Erythroblast (primary cell): ENCODE results near the gene RNF224.
A peak's percentile ranks its signal among the peaks of the same experiment; 100 is the strongest.

ENCODE experiments used
- DNase-seq, 2 experiments: peaks; one replicate each; lab custom pipeline; 2025; lab: John Stamatoyannopoulos, UW
- GATA1 ChIP-seq: IDR thresholded peaks from 2 replicates; pipeline ENCODE4 v1.6.1; 2011; ENCODE audit warnings: low read depth, mild to moderate bottlenecking, control low read depth, low read length, moderate library complexity
- POLR2A ChIP-seq: IDR thresholded peaks from 2 replicates; pipeline ENCODE4 v1.6.1; 2011; ENCODE audit warnings: mild to moderate bottlenecking, low read length

Gene RNF224

DNA sequence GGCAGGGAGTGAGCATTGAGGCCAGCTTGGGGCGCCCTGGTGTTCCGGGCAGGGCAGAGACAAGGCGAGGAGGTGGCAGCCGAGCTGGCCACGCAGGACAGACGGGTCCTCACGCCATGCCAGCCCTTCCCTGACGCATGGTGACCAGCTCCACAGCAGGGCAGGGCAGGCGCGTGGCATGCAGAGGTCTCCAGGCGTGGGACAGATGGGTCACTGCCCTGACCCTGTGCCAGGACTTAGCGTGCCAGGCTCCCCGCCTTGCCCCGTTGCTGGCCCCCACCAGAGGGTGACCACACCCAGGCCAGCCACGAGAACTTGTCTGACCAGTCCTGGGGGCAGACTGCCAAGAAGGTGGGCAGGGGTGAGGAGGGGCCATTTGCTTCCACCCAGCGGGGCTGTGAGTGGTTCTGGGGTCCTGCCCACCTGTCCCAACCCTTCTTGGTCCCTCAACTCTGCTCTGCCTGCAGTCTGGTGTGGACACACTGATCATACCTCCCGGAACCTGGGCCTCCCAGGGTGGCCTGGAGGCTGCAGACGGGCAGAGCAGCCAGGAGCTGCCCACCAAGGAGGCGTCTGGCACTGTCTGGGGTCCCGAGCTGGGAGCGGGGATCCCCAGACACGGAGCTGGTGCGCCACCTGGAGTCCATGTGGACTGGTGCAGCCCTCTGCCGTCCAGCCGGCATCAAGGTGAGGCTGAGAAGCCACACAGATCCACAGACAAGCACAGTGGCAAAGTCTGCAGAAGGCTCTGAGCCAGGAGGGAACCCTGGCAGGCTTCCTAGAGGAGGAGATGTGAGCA lies at the start of gene RNF224:
TSS of gene RNF224 (plus strand) at position 449 of the 799 bp plus-strand sequence. CDS start 834 bp downstream, outside the sequence.
- DNase-seq = peak; percentile 80 to 88
- TF ChIP-seq POLR2A = no peak
- no peak for TF ChIP-seq GATA1

DNA sequence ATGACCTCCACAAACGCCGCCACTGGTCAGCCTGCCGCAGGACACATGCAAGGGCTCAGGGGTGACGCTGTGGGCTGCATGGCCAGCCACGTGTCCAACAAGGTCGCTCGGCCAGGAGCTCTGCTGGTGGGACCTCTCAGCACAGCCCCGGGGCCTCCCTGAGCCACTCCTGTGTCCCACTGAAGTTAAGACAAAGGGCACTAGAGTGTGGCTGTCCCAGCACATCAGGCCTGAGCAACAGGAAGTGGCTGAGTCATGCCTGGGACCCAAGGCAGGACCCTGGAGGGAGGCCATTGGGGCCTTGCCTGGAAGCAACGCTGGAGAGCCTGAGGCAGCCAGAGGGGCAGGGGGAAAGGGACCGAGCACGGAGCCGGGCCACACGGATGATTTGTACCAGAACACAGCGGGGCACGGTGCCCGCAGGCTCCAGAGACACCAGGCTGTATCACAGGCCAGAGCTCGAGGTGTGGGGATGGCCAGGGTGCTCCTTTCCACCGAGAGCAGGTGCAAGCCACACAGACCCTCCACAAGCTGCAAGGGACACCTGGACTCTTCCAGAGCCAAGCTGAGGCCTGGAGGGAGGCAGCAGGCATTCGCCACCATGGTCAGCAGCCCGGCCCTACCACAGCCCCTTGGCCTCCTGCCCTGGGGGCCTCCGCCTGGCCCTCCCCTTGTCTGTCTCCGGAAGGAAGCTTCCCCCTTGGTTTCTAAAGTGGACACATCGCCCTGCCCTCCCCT lies 48.9 kb upstream of the RNF224 start:
- TF ChIP-seq POLR2A (no peak), GATA1 (no peak)
- no peak for DNase-seq

DNA sequence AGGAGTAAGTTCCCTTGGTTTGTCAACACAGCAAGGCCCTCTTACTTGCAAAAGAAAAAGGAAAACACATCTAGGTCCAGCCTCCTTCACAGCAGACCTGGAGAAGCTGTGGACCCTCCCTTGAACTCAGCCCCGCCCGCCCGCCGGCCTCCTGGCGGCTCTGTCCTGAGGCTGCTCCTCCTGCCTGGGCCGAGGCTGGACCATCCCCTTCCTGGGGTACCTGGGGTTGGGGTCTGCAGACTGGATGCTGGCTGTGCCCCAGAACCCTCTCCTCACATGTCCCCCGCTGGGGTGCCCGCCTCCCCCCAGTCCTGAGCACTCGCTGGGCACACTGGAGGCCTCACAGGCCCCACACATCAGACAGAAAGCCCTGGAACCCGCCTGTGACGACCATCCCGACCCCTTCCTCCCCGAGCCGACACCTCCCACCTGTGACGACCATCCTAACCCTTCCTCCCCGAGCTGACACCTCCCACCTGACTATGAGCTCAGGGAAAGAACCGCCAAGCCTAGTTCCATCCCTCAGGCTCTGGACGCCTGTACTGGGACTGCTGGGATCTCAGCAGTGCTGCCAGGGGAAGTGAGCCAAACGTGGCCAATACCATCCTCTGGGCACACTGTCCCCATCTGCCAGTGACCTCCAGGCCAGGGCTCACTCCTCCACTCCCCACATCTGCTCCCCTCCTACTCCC lies 48.2 kb upstream of the RNF224 start:
- TF ChIP-seq POLR2A = no peak
- TF ChIP-seq GATA1 = no peak

GRCh38 chr9:137179761-137180160 lies 47.5 kb upstream of the RNF224 start:
- DNase-seq = no peak
- TF ChIP-seq POLR2A (no peak), GATA1 (no peak)

More for the DNA sequence above, 48.2 kb upstream of the RNF224 start:
- DNase-seq = no peak

DNA sequence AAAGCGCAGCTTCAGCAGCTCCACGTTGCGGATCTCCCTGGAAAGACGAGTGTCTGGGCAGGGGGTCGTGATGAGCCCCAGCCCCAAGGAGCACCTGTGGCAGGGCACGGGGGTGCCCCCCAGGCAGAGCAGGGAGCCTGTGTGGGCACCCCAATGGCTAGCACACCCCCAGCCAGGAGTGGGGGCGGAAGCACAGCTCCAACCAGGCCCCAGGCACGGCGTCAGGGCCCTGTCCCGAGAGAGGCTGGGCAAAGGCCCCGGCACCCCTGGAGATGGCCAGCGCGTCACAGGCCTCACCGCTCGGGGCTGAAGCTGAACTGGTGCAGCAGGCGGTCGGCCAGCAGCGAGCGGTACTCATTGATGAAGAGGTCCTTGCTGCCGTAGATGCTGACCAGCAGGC lies 46.8 kb upstream of the RNF224 start:
- DNase-seq = no peak
- TF ChIP-seq POLR2A (no peak), GATA1 (no peak)

- no peak for DNase-seq
- TF ChIP-seq POLR2A = no peak
- no peak for TF ChIP-seq GATA1
Observed at GRCh38 chr9:137181680-137182079, 45.6 kb upstream of the RNF224 start.

DNA sequence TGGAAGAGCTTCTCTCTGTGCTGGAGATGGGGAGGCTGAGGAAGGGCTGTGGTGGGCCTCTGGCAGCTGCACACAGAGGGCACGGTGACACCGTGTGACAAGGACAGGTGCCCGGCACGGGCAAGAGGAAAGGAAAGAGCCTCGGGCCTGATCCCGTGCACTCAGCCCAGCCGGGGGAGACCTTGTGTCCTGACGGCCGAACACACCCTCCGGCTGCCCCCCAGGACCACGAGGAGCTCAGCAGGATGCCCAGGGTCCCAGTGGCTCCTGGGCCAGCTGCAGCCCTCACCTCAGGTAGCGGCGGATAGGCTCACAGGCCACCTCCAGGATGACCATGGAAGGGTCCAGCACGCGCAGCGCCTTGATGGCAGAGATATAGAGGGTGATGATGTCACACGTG lies 44.5 kb upstream of the RNF224 start:
- TF ChIP-seq GATA1 (no peak), POLR2A (no peak)
- DNase-seq = no peak

DNA sequence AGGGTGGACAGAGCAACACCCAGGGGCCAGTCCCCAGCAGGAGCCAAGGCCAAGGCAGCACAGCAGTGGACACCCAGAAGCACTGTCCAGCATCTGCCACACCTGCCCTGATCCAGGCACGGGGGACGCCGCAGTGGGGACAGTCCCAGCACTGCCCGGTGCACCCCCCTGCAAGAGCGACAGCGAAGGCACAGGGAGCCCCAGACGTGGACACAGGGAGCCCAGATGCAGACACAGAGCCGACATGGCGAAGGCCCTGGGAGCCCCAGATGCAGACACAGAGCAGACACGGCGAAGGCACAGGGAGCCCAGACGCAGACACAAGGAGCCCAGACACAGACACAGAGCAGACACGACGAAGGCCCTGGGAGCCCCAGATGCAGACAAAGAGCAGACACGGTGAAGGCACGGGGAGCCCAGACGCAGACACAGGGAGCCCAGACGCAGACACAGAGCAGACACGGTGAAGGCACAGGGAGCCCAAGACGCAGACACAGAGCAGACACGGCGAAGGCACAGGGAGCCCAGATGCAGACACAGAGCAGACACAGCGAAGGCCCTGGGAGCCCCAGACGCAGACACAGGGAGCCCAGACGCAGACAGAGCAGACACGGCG lies 43.2 kb upstream of the RNF224 start:
- no peak for DNase-seq
- no peak for TF ChIP-seq POLR2A
- TF ChIP-seq GATA1 = no peak

DNA sequence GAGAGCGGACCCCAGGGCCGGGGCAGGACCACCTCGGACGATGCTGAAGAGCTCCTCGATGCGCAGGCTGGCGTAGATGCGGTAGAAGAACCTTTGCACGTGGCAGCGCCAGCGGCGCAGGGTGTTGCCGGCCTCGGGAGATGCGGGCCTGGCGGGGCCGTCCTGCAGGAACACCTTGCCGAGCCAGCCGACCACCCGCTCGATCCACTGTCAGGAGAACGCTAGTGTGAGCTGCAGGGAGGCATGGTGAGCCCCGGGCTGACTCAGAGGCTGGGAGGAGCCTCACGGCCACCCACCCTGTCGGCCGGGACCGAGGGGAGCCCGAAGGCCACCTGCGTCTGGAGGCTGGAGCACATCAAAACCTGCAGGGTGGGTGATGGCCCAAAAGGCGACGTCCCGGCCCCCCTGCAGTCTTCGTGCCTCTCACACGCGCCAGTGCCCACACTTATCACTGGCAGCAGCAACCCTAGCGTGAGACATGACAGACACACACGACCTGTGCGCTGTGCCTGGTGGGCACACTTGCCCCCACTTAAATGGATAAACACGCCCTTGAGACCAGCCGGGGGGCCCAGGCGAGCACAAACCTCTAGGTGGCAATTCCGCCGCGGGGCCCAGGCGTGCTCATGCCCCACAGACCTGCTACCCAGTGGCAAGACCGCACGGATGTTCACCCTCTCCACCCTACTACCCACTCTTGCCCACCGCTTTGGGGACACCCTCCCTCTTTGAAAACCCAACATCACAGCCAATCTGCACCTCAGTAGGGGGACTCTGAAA lies 42.2 kb upstream of the RNF224 start:
- no peak for DNase-seq
- TF ChIP-seq GATA1 = no peak
- no peak for TF ChIP-seq POLR2A

- no peak for TF ChIP-seq GATA1
- no peak for TF ChIP-seq POLR2A
- DNase-seq = no peak
Observed at GRCh38 chr9:137185921-137186320, 41.4 kb upstream of the RNF224 start.

DNA sequence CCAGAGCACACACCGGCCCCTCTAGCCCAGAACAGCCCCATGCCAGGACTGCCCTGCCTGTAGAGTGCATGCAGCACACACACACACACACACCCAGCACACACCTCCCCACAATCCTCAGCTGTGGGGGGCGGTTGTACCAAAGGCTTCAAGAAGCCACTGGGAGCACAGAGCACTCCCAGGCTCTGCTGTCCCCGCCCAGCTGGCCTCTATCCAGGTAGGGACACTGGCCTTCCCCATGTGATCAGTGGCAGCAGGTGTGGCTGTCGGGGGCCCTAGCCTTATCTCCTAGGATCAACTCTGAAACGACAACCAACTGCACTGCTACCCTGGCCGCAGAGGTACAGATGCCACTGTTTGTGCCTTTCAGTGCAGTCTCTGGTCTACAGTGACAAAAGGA lies 40.9 kb upstream of the RNF224 start:
- DNase-seq = peak; percentile 40 to 47
- no peak for TF ChIP-seq POLR2A
- TF ChIP-seq GATA1 = no peak

- TF ChIP-seq POLR2A (no peak), GATA1 (no peak)
Observed at GRCh38 chr9:137187386-137187785, 39.9 kb upstream of the RNF224 start.

GRCh38 chr9:137188086-137188489 lies 39.2 kb upstream of the RNF224 start:
- no peak for DNase-seq
- TF ChIP-seq POLR2A = no peak
- TF ChIP-seq GATA1 = no peak

More at GRCh38 chr9:137187386-137187785, 39.9 kb upstream of the RNF224 start:
- DNase-seq = no peak
